Medulla oblongata (tissue), 1 donor: ENCODE measurements around the gene KRT17.
"Not testable (repeated sequence)": the region's sequence is repeated elsewhere in the genome, so short reads cannot be mapped to it uniquely, and the experiment has no call there.

ENCODE experiments used
- DNase-seq: peaks from one replicate; pipeline ENCODE4 v3.0.0-alpha.2; 2015; ENCODE audit errors: extremely low spot score

Gene KRT17

DNA sequence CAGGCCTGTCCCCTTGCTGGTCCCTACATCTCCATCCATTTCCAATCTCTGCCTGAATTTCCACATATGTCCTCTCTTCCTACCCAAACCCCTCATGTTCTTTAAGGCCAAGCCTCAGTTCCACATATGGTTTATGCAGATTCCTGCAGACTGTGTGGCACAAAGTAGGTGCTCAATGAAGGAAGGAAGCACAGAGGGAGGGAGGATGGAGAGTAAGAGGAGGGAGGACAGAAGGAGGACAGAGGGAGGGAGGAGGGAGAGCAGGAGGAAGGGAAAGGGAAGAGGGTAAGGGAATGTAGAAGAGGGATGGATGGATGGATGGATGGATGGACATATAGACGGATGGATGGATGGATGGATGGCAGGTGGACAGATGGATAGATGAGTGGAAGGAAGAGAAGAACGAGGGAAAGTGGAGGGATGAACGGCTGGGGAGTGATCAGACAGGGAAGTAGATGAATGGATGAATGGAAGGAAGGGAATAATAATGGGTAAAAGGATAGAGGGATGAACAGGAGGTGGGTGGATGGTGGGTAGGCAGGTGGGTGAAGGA lies 29.9 kb downstream of the KRT17 start:
- DNase-seq, result no peak

- DNase-seq, result no peak
Observed at GRCh38 chr17:41593306-41593981, 30.9 kb downstream of the KRT17 start.

DNA sequence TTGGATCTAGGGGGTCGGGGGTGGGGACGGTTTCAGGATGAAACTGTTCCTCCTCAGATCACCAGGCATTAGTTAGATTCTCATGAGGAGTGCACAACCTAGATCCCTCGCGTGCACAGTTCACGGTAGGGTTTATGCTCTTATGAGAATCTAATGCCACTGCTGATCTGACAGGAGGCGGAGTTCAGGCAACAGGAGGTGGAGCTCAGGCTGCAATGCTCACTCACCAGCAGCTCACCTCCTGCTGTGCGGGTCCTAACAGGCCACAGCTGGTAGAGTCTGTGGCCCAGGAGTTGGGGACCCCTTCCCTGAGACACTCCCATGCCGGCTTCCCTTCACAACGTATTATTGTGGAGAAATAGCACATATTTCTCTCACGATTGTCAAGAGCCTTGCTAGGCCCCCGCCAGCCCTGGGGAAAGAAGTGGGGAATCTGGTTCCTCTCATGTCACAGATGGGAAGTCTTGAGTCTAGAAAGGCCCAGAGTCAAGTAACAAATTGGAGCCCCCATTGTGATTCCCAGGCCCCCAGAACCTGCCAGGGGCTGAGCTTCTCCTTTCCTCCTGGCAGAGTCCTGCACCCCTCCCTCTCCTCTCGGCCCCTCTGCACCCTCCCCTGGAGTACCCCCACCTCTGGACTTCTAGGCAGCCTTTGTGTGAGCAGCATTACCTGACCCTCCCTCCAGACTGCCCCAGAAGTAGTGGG lies 31.6 kb downstream of the KRT17 start:
- DNase-seq, result no peak

DNA sequence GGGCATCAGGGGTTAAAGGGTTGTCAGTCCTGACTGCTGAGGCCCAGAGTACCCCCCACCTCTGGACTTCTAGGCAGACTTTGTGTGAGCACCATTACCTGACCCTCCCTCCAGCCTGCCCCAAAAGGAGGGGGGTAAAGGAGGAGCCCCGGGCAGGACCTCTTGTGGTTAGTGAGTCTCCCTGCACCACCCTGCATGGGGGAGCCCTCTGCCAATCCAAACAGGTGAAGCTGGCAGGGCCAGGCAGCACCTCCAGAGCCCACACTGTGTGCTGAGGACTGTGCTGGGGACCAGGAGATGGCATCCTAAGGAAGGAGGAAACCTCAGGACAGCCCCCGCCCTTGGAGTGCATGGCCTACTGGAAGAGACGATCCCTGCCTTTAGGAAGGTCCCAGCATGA lies 35.1 kb downstream of the KRT17 start:
- no peak for DNase-seq

- no peak for DNase-seq
Observed at GRCh38 chr17:41588126-41588810, 36.1 kb downstream of the KRT17 start.

DNA sequence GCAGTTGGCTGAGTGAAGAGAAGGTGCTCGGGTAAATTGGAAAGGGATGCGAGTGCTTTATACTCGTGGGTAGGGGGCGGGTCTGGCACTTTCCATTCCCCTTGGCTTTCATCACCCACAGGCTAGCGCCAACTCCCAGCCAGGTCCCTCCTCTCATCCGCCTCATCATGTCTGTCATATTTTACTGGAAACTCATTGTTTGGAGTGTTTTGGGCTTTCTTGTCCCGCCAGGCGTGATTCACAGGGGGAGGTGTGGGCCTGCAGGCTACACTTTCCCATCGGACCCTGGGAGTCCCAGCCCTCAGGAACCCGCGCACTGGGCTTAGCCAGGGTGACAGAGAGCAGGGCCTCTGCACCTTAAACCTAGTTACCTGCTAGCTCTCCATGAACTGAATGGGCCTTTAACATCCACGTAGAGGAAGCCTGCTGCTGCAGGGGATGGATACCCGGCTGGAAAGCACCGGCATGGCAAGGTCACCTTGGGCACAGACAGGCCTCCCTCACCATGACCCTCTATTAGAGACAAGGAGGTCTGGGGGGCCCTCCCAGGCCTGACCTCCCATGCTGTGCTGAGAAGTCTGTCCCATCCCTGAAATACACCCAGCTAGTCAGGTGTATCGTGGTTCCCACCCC lies 37.4 kb downstream of the KRT17 start, which contains the start of gene KRT14:
Gene KRT14, minus strand, starts transcription at position 33 of the 633 bp plus-strand sequence. CDS start 61 bp downstream, outside the sequence.
- no peak for DNase-seq

DNA sequence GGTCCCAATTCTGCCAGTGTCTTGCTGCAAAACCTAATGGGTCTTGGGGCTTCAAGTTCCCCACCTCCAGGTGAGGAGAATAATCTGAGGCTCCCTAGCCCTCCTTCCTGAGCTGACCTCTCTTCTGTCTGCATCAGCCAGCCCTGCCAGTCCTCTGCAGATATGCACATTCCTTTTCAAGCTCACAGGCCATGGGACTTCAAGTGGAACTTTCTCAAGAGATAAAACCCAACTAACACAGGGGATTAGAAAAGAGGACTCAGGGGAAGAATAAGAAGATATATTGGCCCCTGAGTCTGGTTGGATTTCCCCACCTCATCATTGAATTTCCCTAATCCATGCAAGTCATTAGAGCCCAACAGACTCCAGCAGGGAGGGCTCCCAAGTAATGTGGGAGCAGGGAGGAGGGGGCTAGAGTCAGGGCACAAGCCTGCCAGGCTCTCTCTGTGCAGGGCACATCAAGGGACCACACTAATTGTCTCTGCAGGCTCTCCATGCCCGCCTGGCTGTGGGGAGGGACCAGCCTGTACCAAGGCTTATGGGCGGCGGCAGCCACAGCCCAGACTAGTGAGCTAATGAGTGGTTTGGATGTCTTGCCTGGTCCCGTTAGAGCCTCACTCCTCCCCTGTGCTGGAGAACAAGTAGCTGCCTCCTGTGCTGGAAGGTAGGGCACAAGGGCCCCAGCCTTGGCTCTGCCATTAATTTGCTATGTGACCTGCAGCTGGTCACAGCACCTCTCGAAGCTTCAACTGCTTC lies 38.9 kb downstream of the KRT17 start:
- no peak for DNase-seq

- DNase-seq, result not testable (repeated sequence)
Observed at GRCh38 chr17:41584331-41584927, 39.9 kb downstream of the KRT17 start.

DNA sequence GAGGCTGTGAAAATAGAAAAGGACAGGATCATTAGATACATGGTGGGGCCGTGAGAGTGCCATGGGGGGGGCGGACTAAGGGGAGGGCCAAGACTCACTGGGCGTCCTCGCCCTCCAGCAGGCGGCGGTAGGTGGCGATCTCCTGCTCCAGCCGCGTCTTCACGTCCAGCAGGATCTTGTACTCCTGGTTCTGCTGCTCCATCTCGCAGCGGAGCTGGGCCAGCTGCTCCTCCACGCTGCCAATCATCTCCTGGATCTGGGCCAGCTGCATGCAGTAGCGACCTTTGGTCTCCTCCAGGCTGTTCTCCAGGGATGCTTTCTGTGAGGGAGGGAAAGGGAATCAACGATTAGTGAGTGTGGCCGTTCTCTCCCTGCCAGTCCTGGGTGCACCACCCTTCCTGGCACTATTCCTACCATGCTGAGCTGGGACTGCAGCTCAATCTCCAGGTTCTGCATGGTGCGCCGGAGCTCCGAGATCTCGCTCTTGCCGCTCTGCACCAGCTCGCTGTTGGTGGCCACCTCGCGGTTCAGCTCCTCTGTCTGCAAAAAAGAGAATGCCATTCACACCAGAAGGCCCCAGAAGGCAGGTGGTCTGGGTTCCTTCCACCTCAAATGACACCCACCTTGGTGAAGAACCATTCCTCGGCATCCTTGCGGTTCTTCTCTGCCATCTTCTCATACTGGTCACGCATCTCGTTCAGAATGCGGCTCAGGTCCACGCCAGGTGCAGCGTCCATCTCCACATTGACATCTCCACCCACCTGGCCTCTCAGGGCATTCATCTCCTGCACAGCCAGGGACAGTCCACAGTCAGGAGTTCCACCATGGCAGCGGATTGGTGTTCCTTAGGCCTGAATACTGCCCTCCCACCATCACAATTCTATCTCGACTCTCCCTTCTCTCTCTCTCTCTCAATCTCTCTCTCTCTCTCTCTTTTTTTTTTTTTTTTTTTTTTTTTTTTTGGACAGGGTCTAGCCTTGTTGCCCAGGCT lies 40.9 kb downstream of the KRT17 start:
- no peak for DNase-seq

DNA sequence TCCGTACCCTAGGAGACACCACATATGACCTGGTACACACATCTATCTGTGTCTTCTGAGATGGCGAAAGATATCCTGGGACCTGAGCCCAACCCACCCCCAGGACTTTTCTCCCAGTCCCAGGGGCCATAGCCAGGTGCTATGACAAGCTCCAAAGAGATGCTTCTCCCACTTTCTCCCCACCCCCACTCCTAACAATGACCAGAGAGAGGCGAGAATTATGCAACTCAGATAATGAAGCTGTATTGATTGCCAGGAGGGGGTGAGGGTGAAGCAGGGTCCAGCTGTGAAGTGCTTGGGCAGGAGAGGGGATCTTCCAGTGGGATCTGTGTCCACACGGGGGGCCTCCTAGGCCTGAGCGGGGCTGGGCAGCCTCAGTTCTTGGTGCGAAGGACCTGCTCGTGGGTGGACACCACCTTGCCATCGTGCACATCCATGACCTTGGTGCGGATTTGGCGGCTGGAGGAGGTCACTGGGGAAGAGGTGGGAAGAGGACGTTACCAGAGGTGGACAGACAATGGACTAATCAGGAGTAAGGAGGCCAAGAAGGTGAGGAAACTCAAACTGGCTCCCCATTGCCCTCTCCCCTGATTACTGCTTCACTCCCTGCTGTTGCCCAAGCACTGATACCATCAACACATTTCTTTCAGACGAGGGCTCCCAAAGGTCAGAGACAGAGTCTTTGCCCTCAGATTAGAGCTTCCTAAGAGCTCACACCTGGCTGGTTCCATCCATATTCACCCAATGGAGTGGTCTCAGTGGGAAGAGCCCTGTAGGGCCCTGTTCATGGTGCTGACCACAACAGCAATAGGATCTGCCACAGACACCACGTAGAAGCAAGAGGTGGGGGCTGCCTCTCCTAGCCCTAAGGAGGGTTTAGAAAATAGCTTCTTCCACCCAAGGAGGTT lies 42.1 kb downstream of the KRT17 start:
- not testable (repeated sequence) for DNase-seq

GRCh38 chr17:41581366-41582060 lies 42.9 kb downstream of the KRT17 start:
- DNase-seq, result no peak

GRCh38 chr17:41580687-41581365 lies 43.5 kb downstream of the KRT17 start:
- no peak for DNase-seq

- DNase-seq, result no peak
Observed at GRCh38 chr17:41580244-41580575, 44.2 kb downstream of the KRT17 start.

GRCh38 chr17:41579484-41580243 lies 44.7 kb downstream of the KRT17 start:
- peak; percentile 79 for DNase-seq

DNA sequence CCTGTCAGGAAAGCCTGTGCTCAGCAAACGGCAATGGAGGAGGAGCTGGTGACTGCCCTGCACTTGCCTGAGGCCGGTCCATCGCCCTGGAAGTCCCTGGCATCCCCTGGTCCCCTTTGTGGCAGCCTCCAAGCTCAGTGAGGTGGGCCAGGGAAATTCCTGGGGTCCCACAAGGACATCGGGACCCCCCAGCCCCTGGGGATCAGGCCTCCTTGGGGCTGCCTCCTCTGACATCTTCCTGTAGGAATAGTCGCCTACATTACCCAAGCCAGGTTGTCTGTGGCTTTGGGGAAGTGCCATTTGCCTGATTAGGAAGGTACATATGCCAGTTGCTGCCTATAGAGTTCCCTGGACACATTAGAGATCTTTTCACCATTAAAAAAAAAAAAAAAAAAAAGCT lies 45.4 kb downstream of the KRT17 start:
- no peak for DNase-seq

GRCh38 chr17:41578538-41578937 lies 45.8 kb downstream of the KRT17 start:
- no peak for DNase-seq

- not testable (repeated sequence) for DNase-seq
Observed at GRCh38 chr17:41576740-41577139, 47.6 kb downstream of the KRT17 start.
